Activated CD8-positive, alpha-beta memory T cell treated with anti-CD3 and anti-CD28 coated beads, Interleukin-2, amount 50 U/mL, for 1 hour (primary cell): ENCODE data around the gene WIPF1.

Experiments
- DNase-seq: peaks from one replicate; pipeline ENCODE4 v3.0.0-alpha.2; 2020; ENCODE audit errors: extremely low read depth

WIPF1 gene

GRCh38 chr2:174621323-174621722 is 23.7 kb upstream of the WIPF1 start:
- no peak for DNase-seq

- no peak for DNase-seq
Measured at GRCh38 chr2:174618179-174618578, 20.6 kb upstream of the WIPF1 start.

- no peak for DNase-seq
Measured at GRCh38 chr2:174617718-174618117, 20.1 kb upstream of the WIPF1 start.

- no peak for DNase-seq
Measured at GRCh38 chr2:174617120-174617519, 19.5 kb upstream of the WIPF1 start.

- no peak for DNase-seq
Measured at GRCh38 chr2:174615871-174616436, 18.4 kb upstream of the WIPF1 start.

- DNase-seq = no peak
Measured at GRCh38 chr2:174614261-174614660, 16.7 kb upstream of the WIPF1 start.

- no peak for DNase-seq
Measured at GRCh38 chr2:174613531-174613930, 15.9 kb upstream of the WIPF1 start.

GRCh38 chr2:174612970-174613369 is 15.4 kb upstream of the WIPF1 start:
- DNase-seq = no peak

GRCh38 chr2:174611854-174612253 is 14.2 kb upstream of the WIPF1 start:
- no peak for DNase-seq

- DNase-seq = no peak
Measured at GRCh38 chr2:174611006-174611405, 13.4 kb upstream of the WIPF1 start.

- no peak for DNase-seq
Measured at GRCh38 chr2:174610243-174610995, 12.8 kb upstream of the WIPF1 start.

- DNase-seq = no peak
Measured at GRCh38 chr2:174609261-174609660, 11.7 kb upstream of the WIPF1 start.

- DNase-seq = no peak
Measured at GRCh38 chr2:174608866-174609214, 11.2 kb upstream of the WIPF1 start.

GRCh38 chr2:174607989-174608865 is 10.6 kb upstream of the WIPF1 start:
- DNase-seq = no peak

- DNase-seq = no peak
Measured at GRCh38 chr2:174607584-174607983, 10.0 kb upstream of the WIPF1 start.

GRCh38 chr2:174606336-174606735 is 8.7 kb upstream of the WIPF1 start:
- no peak for DNase-seq

- DNase-seq = no peak
Measured at GRCh38 chr2:174605687-174606086, 8.1 kb upstream of the WIPF1 start.

- peak; percentile 29 for DNase-seq
Measured at GRCh38 chr2:174603280-174603679, 5.7 kb upstream of the WIPF1 start.

GRCh38 chr2:174602745-174603144 is 5.1 kb upstream of the WIPF1 start:
- DNase-seq = no peak

GRCh38 chr2:174600349-174600748 is 2.7 kb upstream of the WIPF1 start:
- DNase-seq = no peak

GRCh38 chr2:174599310-174599921 is 1.8 kb upstream of the WIPF1 start:
- no peak for DNase-seq

GRCh38 chr2:174597009-174597344 is 627 bp downstream of the WIPF1 start:
- no peak for DNase-seq
